K562 (cell line): ENCODE measurements around the gene SERINC5. TPM values are rescaled to one million over a fixed set of nuclear protein-coding genes. Genes with fewer than 3 reads are reported as not detected.

Source experiments
- CHD4 ChIP-seq: fragments of 200-600 bp; sonication (generic); IDR thresholded peaks from 3 replicates; pipeline ENCODE4 v1.6.1; 2012; ENCODE audit warnings: low read depth, mild to moderate bottlenecking, mixed read lengths, low read length, inconsistent platforms; ENCODE audit not compliant: insufficient read depth, insufficient replicate concordance, poor library complexity, severe bottlenecking
- CTBP1 ChIP-seq: fragments of 450-650 bp; IDR thresholded peaks from 2 replicates; pipeline ENCODE4 v1.6.1; 2016; ENCODE audit warnings: borderline replicate concordance
- ELK3 ChIP-seq: fragments of 450-650 bp; formaldehyde crosslinking; IDR thresholded peaks from 2 replicates; pipeline ENCODE4 v1.4.0; 2020; ENCODE audit warnings: mild to moderate bottlenecking
- HMGN3 ChIP-seq: IDR thresholded peaks from 2 replicates; pipeline ENCODE4 v1.6.1; 2011; ENCODE audit warnings: borderline replicate concordance, low read depth, mild to moderate bottlenecking, mixed read lengths, low read length; ENCODE audit not compliant: insufficient read length; ENCODE audit errors: extremely low read depth
- IRF2 ChIP-seq: sonication (generic); formaldehyde crosslinking; IDR thresholded peaks from 2 replicates; pipeline ENCODE4 v1.8.1; 2022; ENCODE audit warnings: mild to moderate bottlenecking, missing genetic modification reagents
- MYNN ChIP-seq, 2 experiments: sonication (generic); formaldehyde crosslinking in 1 of 2; IDR thresholded peaks; 2 replicates each; pipeline versions ENCODE4 v1.5.0 to v1.6.1; 2016 to 2020; ENCODE audit warnings: antibody characterized with exemption in 1 of 2, missing genetic modification reagents in 1 of 2
- NCOA6 ChIP-seq: fragments of 450-650 bp; IDR thresholded peaks from 2 replicates; pipeline ENCODE4 v1.6.1; 2017; ENCODE audit warnings: mild to moderate bottlenecking
- NR2C2 ChIP-seq, 2 experiments: fragments of 200-800 bp in 1 of 2; sonication (Bioruptor generic) in 1 of 2; sonication (generic) in 1 of 2; formaldehyde crosslinking in 1 of 2; IDR thresholded peaks; 2 replicates each; pipeline versions ENCODE4 v1.6.1 to v1.8.0; 2016 to 2022; ENCODE audit warnings: mild to moderate bottlenecking in 1 of 2, missing compliant biosample characterization in 1 of 2, missing genetic modification characterization in 1 of 2, missing genetic modification reagents in 1 of 2
- SLC30A9 ChIP-seq: fragments of 250-450 bp; sonication (Bioruptor Pico); IDR thresholded peaks from 2 replicates; pipeline ENCODE4 v1.8.0; 2022; ENCODE audit warnings: mild to moderate bottlenecking, moderate library complexity
- TCF7 ChIP-seq: sonication (generic); IDR thresholded peaks from 2 replicates; pipeline ENCODE4 v1.6.1; 2016; ENCODE audit warnings: antibody characterized with exemption, borderline replicate concordance
- ZBTB1 ChIP-seq: sonication (generic); formaldehyde crosslinking; IDR thresholded peaks from 2 replicates; pipeline ENCODE4 v1.8.1; 2023; ENCODE audit warnings: missing genetic modification reagents, low read depth, mild to moderate bottlenecking, borderline replicate concordance
- ZNF41 ChIP-seq: fragments of 250-450 bp; sonication (Bioruptor Pico); conservative IDR thresholded peaks from 2 replicates; pipeline ENCODE4 v1.4.0; 2020; ENCODE audit warnings: mild to moderate bottlenecking
- ZNF717 ChIP-seq: fragments of 250-450 bp; sonication (Bioruptor Pico); IDR thresholded peaks from 2 replicates; pipeline ENCODE4 v1.5.0; 2021
- ZNF785 ChIP-seq: fragments of 250-450 bp; sonication (Bioruptor Pico); IDR thresholded peaks from 2 replicates; pipeline ENCODE4 v1.4.0; 2020; ENCODE audit warnings: mild to moderate bottlenecking
- polyA plus RNA-seq, 8 experiments: library from polyadenylated mRNA; depleted of rRNA in 4 of 8; stranded (reverse) in 5 of 8; unstranded in 3 of 8; fragments of >200 nt; fragmentation: Nextera tagmentation in 2 of 8; fragmentation: Illumina TruSeq in 1 of 8; extraction: Ambion mirVana in 2 of 8; extraction: Trizol in 1 of 8; gene quantifications; 2 replicates each; pipeline versions ENCODE4 v1.2.1 to v1.2.3, GENCODE V29; 2011 to 2014; ENCODE audit warnings: inconsistent platforms in 1 of 8, missing spikeins in 1 of 8
- total RNA-seq, 7 experiments: library from RNA; depleted of rRNA in 6 of 7; stranded (reverse); fragments of >200 nt in 6 of 7; fragmentation: Illumina TruSeq in 2 of 7; extraction: Trizol in 2 of 7; gene quantifications; 2 replicates each; pipeline versions ENCODE4 v1.2.1 to v1.2.3, GENCODE V29; 2011 to 2021; ENCODE audit warnings: low replicate concordance in 1 of 7
- TF ChIP-seq, protein P1 (sequence below), 2 experiments: fragments of 150-350 bp in 1 of 2; IDR thresholded peaks; 2 replicates each; pipeline ENCODE4 v1.6.1; 2012 to 2016; ENCODE audit warnings: low read depth in 2 of 2, low read length in 2 of 2, mild to moderate bottlenecking in 1 of 2, moderate library complexity in 1 of 2
- TF ChIP-seq, protein P2 (sequence below), 2 experiments: fragments of 450-650 bp in 1 of 2; sonication (generic) in 1 of 2; formaldehyde crosslinking; conservative IDR thresholded peaks; 2 replicates each; pipeline versions ENCODE4 v1.4.0 to v1.8.1; 2020 to 2022; ENCODE audit warnings: mild to moderate bottlenecking in 1 of 2, missing genetic modification reagents in 1 of 2
- TF ChIP-seq, protein P3 (sequence below): fragments of 250-450 bp; sonication (Bioruptor Pico); IDR thresholded peaks from 2 replicates; pipeline ENCODE4 v1.5.1; 2021; ENCODE audit warnings: mild to moderate bottlenecking
- TF ChIP-seq, protein P4 (sequence below): sonication (generic); formaldehyde crosslinking; IDR thresholded peaks from 2 replicates; pipeline ENCODE4 v1.8.1; 2022; ENCODE audit warnings: missing genetic modification reagents

Gene SERINC5
- total and polyA plus RNA-seq, 9 of the 15 experiments (the other 6 are each of a cell fraction or from before 2014, with no cell fraction given), result 1.4 to 7.9 (median 3.7) TPM

GRCh38 chr5:80204808-80205614 is 50.8 kb downstream of the SERINC5 start (continued):
- TF ChIP-seq, protein P1, sequence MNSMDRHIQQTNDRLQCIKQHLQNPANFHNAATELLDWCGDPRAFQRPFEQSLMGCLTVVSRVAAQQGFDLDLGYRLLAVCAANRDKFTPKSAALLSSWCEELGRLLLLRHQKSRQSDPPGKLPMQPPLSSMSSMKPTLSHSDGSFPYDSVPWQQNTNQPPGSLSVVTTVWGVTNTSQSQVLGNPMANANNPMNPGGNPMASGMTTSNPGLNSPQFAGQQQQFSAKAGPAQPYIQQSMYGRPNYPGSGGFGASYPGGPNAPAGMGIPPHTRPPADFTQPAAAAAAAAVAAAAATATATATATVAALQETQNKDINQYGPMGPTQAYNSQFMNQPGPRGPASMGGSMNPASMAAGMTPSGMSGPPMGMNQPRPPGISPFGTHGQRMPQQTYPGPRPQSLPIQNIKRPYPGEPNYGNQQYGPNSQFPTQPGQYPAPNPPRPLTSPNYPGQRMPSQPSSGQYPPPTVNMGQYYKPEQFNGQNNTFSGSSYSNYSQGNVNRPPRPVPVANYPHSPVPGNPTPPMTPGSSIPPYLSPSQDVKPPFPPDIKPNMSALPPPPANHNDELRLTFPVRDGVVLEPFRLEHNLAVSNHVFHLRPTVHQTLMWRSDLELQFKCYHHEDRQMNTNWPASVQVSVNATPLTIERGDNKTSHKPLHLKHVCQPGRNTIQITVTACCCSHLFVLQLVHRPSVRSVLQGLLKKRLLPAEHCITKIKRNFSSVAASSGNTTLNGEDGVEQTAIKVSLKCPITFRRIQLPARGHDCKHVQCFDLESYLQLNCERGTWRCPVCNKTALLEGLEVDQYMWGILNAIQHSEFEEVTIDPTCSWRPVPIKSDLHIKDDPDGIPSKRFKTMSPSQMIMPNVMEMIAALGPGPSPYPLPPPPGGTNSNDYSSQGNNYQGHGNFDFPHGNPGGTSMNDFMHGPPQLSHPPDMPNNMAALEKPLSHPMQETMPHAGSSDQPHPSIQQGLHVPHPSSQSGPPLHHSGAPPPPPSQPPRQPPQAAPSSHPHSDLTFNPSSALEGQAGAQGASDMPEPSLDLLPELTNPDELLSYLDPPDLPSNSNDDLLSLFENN (IDR thresholded peaks at IDR 0.05; ENCODE audit: low read depth in 2 of 2, low read length in 2 of 2), result peak in 1 of 2 experiments; percentile 91; a peak in 2 of 4 replicates
- TF ChIP-seq MYNN (IDR thresholded peaks at IDR 0.05), result peak; percentile 86
- no peak for TF ChIP-seq MYNN (CRISPR knock-in tag; IDR thresholded peaks at IDR 0.05)
- TF ChIP-seq SLC30A9, result no peak
- TF ChIP-seq CTBP1, result peak; percentile 95
- TF ChIP-seq ELK3 (CRISPR knock-in tag), result no peak
- TF ChIP-seq ZNF785 (CRISPR knock-in tag), result no peak
- TF ChIP-seq, protein P2, sequence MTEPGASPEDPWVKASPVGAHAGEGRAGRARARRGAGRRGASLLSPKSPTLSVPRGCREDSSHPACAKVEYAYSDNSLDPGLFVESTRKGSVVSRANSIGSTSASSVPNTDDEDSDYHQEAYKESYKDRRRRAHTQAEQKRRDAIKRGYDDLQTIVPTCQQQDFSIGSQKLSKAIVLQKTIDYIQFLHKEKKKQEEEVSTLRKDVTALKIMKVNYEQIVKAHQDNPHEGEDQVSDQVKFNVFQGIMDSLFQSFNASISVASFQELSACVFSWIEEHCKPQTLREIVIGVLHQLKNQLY (CRISPR knock-in tag; conservative IDR thresholded peaks at IDR 0.05), result no peak
- TF ChIP-seq HMGN3, result peak; percentile 92
- TF ChIP-seq IRF2 (CRISPR knock-in tag), result no peak
- TF ChIP-seq, protein P3, sequence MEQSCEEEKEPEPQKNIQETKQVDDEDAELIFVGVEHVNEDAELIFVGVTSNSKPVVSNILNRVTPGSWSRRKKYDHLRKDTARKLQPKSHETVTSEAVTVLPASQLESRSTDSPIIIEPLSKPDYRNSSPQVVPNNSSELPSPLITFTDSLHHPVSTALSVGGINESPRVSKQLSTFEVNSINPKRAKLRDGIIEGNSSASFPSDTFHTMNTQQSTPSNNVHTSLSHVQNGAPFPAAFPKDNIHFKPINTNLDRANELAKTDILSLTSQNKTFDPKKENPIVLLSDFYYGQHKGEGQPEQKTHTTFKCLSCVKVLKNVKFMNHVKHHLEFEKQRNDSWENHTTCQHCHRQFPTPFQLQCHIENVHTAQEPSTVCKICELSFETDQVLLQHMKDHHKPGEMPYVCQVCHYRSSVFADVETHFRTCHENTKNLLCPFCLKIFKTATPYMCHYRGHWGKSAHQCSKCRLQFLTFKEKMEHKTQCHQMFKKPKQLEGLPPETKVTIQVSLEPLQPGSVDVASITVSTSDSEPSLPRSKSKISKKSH (CRISPR knock-in tag), result no peak
- TF ChIP-seq CHD4, result no peak
- no peak for TF ChIP-seq NR2C2 (CRISPR knock-in tag; IDR thresholded peaks at IDR 0.05)
- TF ChIP-seq NR2C2 (tag; IDR thresholded peaks at IDR 0.05), result no peak
- no peak for TF ChIP-seq NCOA6
- TF ChIP-seq, protein P4, sequence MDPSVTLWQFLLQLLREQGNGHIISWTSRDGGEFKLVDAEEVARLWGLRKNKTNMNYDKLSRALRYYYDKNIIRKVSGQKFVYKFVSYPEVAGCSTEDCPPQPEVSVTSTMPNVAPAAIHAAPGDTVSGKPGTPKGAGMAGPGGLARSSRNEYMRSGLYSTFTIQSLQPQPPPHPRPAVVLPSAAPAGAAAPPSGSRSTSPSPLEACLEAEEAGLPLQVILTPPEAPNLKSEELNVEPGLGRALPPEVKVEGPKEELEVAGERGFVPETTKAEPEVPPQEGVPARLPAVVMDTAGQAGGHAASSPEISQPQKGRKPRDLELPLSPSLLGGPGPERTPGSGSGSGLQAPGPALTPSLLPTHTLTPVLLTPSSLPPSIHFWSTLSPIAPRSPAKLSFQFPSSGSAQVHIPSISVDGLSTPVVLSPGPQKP (CRISPR knock-in tag), result no peak
- no peak for TF ChIP-seq ZNF717
- TF ChIP-seq ZNF41 (CRISPR knock-in tag), result 0 out of 2 replicates have a peak, but pooled peaks have one; percentile 57
- TF ChIP-seq ZBTB1 (CRISPR knock-in tag), result no peak
- 0 out of 2 replicates have a peak, but pooled peaks have one; percentile 25 for TF ChIP-seq TCF7
